ENCODE results near the gene TRAM2.

The TRAM2 gene

DNA sequence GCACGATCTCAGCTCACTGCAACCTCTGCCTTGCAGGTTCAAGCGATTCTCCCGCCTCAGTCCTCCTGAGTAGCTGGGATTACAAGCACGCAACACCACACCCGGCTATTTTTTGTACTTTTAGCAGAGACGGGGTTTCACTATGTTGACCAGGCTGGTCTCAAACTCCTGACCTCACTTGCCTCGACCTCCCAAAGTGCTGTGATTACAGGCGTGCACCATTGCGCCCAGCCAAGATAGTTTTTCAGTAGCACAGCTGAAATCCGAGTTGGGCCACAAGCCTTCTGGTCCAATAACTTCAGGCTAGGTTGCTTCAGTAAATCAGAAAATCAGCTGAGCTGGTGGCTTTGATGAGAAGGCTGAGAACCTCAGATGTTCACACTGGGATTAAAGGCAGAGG lies 65.7 kb downstream of the TRAM2 start:
- no peak for DNase-seq (ENCODE audit: low spot score)

DNA sequence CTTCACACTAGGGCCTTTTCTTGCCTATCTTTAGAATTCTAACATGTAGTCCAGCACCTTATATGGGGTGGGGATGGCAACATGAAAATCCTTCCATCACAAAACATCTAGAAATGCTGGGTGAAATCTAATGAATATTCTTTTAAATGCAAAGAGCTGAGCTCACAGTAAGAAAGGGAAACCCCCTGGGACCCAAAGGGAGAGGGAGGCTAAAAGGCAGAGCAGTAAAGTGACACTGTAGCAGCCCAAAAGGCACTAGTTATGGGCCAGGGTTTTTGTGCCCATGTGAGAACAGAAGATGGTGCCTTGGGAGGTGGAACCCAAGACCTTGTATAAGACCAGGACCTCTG lies 66.7 kb downstream of the TRAM2 start:
- no peak for DNase-seq (ENCODE audit: low spot score)

DNA sequence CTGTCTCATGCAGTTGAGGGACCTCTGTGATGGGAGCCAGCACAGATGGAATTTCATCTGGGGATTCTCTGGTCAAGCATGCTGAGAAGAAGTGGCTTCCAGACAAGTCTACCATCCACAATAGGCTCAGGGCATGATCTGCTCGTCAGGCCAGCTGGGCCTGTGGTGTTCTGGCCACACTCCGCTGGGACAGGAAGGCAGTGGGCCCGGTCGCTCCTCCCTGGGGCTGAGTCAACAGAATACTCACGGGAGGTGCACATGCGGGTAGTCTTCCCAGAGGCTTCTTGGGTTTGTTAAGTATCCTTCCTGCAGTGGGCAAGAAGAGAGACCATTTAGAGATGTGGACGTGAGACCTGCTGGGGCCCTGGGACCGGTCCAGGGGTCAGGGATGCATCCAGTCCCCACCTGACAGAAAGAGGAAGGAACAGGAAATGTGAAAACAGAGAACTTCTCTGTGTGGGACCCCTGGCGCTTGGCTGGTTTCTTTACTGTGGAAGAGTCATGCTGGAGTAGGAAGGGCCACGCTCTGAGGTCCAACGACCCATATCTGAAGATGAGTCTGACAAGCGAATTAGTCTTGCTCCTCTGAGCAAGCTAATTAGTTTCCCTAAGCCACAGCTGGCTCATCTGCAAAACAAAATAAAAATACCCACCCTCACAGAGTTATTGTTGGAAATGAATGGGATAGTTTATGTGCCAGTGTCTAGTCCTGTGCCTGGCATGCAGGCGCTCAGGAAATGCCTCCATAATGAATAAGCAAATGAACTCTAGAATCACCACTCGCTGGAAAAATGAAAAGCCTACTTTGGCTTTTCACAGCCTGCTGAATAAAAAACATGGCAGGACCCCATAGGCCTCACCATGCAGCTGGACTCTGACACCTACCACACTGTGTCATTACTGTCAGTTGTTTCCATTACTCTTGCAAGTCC lies 67.3 kb downstream of the TRAM2 start:
- no peak for DNase-seq (ENCODE audit: low spot score)

DNA sequence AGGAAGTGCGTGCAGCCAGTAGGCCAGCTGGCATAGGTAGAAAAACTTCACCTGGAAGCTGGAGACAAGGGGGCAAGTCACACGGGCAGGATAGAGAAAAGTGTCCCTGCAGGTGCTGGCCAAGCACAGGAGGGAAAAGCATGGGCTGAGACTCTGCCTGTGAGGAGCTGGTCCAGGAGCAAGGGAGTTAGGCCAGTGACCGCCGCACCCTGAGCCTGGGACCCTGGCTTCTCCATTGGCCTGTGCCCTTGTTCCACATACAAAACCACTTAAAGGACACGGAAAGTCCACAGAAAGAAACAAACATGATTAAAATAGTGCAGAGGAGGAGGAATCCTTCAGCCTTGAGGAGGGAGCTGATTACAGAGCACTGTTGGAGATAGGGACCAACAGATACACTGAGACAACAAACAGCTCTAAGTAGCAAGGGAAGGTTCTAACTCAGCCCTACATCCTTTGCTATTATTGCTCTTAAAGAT lies 68.6 kb downstream of the TRAM2 start:
- DNase-seq (ENCODE audit: low spot score), result no peak

DNA sequence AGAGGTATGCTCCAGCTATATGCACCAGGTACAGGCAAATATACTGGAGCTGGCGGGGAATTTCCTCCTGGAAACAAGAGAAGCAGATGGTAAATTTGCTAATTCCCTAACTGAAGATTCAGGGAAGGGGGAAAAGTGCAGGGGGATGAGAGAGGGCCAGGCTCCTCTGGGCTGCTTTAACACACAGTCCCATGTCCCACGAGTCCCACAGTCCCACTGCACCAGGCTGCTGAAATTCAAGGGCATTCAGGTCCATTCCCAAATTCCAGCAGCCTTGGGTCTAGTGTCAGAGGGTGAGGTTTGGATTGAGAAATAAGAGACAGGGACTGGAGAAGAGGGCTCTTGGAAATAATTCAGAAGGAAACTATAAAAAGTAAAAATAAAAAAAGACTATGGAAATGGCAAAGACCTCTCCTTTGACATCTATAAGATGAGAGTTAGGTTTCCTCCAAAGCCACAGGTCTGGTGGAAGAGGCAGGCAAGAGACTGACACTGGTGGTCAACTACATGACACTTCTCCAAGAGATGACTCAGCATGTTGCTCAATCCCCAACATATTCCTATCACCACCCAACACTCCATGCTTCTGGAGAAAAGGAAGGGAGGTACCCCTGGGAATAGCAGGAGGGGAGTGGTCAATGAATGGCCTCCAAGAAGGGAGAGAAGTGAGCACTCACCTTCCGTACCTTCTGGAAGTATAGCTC lies 69.2 kb downstream of the TRAM2 start:
- no peak for DNase-seq (ENCODE audit: low spot score)

DNA sequence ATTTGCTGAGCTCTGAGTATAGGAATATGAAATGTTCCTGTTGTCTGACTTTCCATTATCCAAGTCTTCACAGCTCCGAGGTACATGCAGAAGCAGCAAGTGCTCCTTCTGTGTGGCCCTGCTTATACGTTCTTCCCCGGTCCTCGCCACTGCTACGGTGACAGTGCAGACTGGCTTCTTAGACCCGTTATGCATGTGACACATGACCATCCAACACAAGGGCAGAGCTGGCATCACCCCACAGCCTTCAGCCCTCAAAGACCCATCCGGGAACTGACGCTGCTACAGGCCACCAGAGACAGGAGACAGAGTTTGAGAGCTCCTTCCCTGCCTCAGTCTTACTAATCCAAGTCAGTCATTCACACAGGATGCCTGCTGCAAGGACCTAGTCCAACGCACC lies 70.4 kb downstream of the TRAM2 start:
- DNase-seq (ENCODE audit: low spot score), result no peak

DNA sequence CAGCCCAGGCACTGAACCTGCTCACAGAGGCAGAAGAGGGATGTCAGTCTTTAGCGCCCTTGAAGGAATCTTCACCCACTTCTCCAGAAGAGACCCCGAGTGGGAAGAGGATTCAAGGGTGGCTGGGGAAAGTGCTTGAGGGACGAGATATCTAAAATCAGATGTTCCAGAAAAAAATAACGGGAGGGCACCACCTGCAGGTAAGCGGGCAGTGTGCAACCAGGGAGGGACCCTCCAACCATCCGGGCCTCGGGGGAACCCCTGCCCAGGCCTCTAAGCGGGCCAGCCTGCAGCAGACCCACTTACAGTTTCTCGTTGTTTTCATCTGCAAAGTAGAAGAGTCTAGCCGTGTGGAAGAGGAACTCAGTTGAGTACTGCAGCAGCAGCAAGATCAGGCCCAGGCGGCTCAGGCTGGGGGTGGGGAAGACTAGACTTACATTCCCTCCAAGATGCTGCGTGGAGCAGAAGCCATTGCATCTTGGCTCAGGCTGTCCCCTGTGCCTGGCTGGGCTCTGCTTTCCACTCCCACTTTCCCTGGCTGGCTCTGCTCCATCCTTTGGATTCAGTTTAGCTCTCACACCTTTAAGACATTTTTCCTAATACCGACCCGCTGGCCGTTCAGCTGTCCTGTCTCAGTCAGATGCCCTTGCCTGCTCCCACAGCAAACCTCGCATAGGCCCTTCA lies 71.0 kb downstream of the TRAM2 start:
- no peak for DNase-seq (ENCODE audit: low spot score)

DNA sequence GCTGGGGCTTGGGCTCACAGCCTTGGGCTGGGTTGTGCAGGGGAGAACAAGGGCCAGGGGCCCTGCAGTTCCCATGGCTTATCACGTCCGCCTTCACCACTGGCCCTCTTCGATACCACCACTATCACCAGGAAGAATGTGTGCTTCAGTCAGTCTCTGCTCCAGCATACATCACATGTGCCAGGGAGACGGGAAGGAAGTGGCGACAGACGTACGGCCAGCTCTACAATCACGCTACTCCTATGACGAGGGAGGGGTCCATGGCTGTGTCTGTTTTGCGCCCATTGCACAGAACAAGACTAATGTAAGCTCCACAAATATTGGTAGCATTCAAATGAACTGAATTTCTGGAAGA lies 72.1 kb downstream of the TRAM2 start:
- DNase-seq (ENCODE audit: low spot score), result no peak

DNA sequence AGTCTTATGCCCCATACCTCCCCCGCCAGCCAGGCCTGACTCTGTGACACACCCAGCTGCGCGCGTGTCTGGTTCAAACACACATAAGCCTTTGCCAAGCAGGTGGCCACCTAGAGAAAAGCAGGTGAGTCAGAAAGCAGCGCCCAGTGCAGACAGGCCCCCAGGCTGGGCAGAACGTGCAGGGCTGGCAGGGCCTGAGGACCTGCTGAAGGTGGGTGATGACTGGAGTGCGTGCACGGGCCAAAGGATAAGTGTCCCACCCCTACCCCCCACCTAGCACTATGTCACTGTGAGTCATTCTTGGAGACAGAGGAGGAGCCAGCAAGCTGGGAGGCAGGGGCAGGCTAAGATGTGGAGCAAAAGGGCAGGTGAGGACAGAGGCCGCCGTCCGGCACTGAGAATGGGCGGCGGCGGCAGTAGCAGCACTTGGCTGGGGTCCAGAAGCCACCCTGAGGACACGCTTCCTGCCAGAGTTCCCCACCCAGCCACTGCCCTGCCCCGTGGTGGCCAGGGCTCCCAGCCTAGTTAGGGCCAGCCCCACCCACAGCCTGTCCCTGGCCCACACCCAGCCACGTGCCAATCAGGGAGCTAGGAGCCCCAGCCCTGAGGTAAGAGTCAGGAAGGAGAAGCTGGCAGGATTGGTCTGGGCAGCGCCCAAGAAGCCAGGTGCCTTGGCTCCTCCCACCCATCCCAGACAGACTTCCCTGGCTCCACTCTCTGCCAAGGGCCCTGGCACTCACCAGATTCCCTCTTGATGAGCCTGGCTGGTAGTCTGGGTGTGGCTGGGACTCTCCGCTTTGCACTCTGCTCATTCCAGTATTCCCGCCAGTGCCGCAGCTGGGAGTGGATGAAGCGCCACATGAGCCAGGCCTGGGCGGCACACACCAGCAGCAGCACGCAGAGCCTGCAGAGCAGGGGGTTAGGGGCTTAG lies 72.7 kb downstream of the TRAM2 start:
- DNase-seq (ENCODE audit: low spot score), result no peak

DNA sequence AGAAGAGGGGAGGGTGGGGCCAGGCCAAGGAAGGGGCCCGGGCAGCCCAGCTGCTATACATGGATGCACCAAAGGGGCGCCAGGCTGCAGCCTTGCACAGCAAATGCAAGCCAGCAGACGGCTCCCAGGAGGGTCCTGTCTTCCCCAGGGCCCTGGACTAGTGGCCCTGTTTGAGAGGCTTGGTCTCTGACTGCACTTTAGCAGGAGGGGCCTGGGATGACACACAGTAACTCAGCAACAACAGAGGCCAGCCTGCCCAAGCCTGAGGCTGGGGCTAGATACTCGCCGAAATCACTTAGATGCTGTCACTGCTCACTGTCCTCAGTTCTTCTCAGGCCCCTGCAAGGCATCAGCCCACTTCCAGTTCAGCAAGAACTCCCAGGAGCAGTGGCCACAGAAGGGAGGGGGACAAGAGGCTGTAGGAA lies 73.5 kb downstream of the TRAM2 start:
- DNase-seq (ENCODE audit: low spot score), result peak; percentile 60

DNA sequence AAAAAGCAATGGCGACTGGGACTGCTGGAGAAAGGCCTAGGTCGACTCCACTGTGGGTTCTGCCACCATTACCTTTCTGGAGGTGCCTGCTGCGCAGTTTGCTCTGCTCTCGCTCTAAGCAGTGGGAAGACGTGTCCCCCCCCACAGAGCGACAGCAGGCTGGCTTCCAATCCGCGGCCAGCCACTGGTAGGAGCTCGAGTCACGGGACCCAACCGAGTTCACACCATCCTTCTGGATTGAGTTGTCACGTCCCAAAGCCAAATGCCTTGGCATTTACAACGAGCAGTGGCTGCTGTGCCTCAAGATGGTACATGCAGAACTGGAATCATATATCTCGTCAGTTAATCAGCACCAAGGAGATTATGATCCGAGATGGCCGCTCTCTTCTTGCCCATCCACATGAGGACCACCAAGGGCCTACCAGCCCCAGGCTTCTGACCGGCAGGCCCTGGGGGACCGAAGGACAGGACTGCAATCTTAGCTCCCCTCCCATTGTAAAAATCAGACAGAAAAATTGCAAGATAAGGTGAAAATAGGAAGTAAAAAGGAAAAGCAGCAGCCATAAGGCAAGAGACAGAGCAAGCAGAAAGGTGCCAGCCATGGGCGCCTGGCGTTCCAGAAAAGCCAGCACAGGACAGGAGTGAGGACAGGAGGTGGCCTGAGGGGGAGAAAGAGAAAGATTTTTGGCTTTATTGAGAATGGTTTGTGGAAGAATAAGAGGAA lies 74.4 kb downstream of the TRAM2 start:
- no peak for DNase-seq (ENCODE audit: low spot score)

DNA sequence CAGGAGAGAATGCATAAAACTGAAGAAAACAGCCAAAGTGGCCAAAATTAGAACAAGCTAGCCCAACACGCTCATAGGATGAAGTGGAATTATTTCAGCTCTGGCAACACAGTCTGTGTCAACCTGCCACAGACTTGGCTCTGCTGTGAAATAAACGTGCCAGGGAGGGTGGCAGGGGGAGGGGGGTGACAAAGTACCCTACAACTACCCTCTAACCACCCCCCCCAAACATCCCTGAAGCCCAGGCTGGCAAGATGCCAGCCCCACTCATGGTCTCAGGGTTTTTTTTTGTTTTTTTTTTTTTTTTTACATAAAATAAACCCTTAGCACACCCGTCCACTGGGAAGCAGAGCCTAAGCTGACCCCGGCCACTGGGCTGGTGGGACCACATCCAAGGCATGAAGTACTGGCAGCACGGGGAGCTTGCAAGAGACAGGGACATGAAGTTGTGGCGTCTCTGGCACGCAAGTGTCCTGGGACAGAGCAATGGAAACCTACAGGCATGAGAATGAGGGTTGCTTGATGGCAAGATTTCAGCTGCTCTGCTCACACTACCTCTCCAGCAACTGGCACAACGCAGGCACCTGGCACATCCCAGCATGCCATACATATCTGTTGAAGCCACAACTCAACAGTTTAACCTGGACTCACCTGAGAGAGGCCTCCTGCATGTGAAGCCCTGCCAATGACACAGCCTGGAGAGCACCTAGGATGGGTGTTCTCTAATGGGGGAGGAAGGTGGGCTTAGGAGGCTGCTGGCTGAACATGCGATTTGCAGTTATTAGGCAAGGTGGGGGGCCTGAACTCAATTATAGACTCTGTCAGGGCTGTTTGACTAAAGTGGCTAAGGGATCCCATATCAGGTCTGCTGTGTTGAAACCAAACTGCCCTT lies 76.4 kb downstream of the TRAM2 start:
- no peak for DNase-seq (ENCODE audit: low spot score)

DNA sequence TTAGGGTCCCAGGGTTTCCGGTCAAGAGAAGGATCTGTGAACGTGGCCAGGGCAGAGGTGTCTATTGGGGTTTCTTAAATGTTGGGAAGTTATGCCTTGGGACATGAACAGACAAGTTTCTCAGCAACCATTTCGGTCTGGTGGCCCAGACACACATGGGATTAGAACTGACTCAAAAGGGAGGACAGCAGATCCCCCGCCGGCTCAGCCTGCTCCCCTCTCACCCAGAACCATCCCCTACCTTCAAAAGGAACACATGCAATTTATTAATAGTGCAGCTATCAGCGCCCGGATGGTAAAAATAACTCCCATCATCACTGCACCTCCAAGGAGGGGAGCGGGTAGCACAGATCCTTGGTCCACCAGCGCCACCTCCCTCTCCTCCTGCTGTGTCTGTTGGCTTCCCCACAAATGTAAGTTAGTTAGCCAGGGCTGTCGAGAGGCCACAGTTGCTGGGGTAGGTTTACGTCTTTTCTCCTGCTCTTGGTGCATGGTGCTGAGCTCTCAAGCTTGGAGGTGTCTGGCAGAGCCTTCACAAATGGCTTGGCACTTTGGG lies 77.1 kb downstream of the TRAM2 start:
- DNase-seq (ENCODE audit: low spot score), result no peak

DNA sequence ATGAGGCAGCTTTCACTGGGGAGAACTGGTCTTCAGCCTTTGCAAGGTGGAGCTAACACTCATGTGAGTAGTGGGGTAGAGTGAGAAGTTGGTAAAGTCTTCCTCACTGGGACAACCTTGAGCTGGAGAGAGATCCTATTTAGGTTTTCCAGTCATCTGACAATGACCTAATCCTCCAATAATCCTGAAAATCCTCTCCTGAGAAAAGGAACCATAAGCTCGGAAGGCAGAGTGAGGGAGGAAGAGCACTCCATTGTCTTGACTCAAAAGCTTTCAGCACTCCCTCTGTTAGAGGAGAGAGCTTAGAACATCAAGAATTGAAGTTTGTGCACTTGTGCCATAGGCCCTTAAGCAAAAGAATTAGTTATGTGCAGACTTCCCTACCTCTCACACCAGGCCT lies 77.8 kb downstream of the TRAM2 start:
- DNase-seq (ENCODE audit: low spot score), result no peak

DNA sequence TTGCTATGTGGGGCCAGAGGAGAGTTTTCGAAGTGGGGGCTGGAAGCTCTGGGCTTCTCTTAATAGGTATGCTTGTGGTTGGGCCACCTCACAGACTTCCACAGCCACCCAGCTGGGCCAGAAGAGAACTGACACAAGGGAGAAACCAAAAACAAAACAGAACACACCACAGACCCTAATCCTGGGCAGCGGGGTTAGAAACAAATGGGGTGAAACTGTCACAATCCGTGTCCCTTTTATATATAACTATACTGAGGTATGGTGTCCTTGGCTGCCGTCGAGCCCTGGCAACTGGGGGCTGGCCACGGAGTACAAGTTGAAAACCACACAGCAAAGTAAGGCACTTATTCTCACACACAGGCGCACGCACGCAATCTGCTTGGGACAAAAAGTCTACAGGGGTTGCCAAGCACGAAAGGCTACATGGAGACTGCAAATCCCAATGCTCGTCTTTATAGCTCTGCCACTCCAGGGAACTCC lies 78.3 kb downstream of the TRAM2 start:
- DNase-seq (ENCODE audit: low spot score), result no peak

DNA sequence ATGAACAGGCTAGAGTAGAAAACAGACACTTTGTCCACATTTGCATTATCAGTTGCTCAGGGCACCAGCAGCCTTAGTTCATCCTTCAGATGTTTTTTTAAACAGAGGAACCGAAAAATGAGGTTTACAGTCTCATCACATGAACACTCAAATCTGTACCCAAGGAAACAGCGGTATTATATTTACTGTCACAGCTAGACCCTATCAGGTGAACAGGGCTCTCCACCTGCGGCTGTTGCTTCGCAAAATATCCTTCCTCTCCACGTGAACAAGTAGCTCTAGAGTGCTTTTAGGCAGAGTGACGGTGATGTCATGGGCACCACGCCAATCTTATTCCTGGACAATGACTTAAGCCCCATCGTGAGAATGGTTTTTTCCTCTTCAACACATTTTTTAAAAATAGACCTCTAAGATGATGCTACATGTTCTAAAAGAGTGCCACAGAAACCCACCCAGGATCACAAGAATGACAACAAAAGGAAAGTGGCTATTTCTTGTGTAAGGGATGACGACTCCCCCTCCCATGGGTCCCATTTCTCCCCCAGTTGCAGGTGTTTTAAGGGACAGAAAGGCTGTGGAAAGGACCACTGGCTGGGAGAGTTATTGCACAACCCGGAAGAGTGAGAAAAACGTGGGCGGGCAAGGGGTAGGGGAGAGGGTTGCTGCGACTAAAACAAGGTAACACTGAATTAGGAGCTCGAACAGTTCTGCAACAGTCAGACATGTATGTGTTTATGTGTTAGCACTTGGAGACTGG lies 79.0 kb downstream of the TRAM2 start:
- no peak for DNase-seq (ENCODE audit: low spot score)

DNA sequence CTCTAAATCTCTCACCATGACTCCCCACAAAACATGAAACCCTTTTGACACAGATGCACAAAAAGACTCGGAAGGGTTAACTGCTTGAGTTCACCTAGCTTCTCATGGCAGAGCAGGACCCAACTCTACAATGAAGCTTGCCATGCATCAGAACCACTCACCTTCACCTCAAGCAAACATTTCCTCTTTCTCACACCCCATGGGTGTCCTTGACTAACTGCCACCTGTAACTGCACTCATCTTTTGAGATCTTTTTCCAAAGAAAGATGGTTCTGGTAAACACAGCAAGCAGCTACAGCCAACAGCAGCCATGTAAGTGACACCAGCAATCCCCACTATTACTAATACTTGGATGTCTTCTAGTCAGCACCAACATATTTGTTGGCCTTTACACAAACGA lies 80.2 kb downstream of the TRAM2 start:
- no peak for DNase-seq (ENCODE audit: low spot score)

DNA sequence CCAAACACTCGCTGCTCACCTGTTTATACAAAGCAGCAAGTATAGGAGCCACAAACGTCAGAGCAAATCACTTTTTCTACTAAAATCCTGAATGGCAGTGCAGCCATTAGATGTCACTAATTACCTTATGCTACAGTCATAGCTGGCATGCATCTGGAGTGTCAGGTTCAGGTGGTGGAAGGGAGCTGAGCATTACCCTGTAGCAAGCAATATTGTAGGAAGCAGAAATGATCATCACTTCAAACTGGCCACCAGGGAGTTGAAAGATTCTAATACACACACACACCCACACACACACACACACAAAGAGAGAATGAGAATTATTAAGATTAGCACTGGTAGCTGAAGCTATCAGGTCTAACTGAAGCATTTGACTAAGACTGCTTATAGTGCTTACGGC lies 80.9 kb downstream of the TRAM2 start:
- DNase-seq (ENCODE audit: low spot score), result no peak
